Sigmoid colon (tissue), 7 donors: Measurements from ENCODE around the gene BAHCC1. TPM values are rescaled to one million over a fixed set of nuclear protein-coding genes. Genes with fewer than 3 reads are reported as not detected.

Experiments used
- DNase-seq: peaks from one replicate; pipeline ENCODE4 v3.0.0-alpha.2; 2019
- H3K27ac ChIP-seq, 4 donors: fragments of 200-600 bp; sonication (generic); one replicate each; pipeline ENCODE4 v1.5.1; 2016 to 2019; ENCODE audit warnings: mild to moderate bottlenecking in 1 of 4
- H3K27me3 ChIP-seq, 3 donors: fragments of 200-600 bp; sonication (generic); one replicate each; pipeline ENCODE4 v1.5.1; 2019; ENCODE audit warnings: mild to moderate bottlenecking in 1 of 3
- H3K36me3 ChIP-seq, 4 donors: fragments of 200-600 bp; sonication (generic); one replicate each; pipeline ENCODE4 v1.5.1; 2016 to 2019
- H3K4me1 ChIP-seq, 4 donors: fragments of 200-600 bp; sonication (generic); one replicate each; pipeline ENCODE4 v1.5.1; 2017 to 2019
- H3K4me3 ChIP-seq, 4 donors: fragments of 200-600 bp; sonication (generic); one replicate each; pipeline ENCODE4 v1.5.1; 2017 to 2019; ENCODE audit warnings: mild to moderate bottlenecking in 2 of 4, moderate library complexity in 1 of 4
- H3K9me3 ChIP-seq, 4 donors: fragments of 200-600 bp in 3 of 4; sonication (generic) in 3 of 4; one replicate each; pipeline versions ENCODE4 v1.5.1 to v1.6.1; 2013 to 2019
- EP300 ChIP-seq, 4 donors: sonication (generic); formaldehyde crosslinking; IDR thresholded peaks; one replicate each; pipeline ENCODE4 v1.6.1; 2017; ENCODE audit warnings: antibody characterized with exemption in 4 of 4
- POLR2A ChIP-seq, 2 donors: fragments of 450-650 bp; IDR thresholded peaks; one replicate each; pipeline ENCODE4 v1.6.1; 2016; ENCODE audit warnings: antibody characterized with exemption in 2 of 2, mild to moderate bottlenecking in 2 of 2, moderate library complexity in 2 of 2
- POLR2AphosphoS5 ChIP-seq, 4 donors: sonication (generic); formaldehyde crosslinking; IDR thresholded peaks; one replicate each; pipeline ENCODE4 v1.6.1; 2017; ENCODE audit warnings: antibody characterized with exemption in 4 of 4
- WGBS, 2 donors: extraction: QIAGEN DNeasy Blood & Tissue Kit; methylation state at CpG; one replicate each; pipeline ENCODE4 v1.1.7; 2013; 5-methylcytosine and 5-hydroxymethylcytosine counted together
- intact Hi-C: fragments of 100-400 bp; cut with DNase I; formaldehyde crosslinking; loops from one replicate; pipeline ENCODE4 v1.15.1; 2023
- polyA plus RNA-seq, 3 donors: library from polyadenylated mRNA; stranded (reverse); fragments of 200-250 nt; gene quantifications; one replicate each; pipeline ENCODE4 v1.2.3, GENCODE V29; 2013
- total RNA-seq, 4 donors: library from RNA; depleted of rRNA; stranded (reverse); fragments of >200 nt; gene quantifications; one replicate each; pipeline ENCODE4 v1.1.0, GENCODE V29; 2016
- TF ChIP-seq, protein P1 (sequence below), 4 experiments: fragments of 450-650 bp in 3 of 4; fragments of 200-600 bp in 1 of 4; IDR thresholded peaks; one replicate each; pipeline ENCODE4 v1.5.1; 2016 to 2019; ENCODE audit warnings: antibody characterized with exemption in 4 of 4, mild to moderate bottlenecking in 3 of 4, moderate library complexity in 2 of 4
- donor health status: healthy with polysubstance abuse.
- donor health status: Bipolar disorder and iron deficiency.
- donor health status: healthy.

BAHCC1 gene
- total and polyA plus RNA-seq, 7 donors, result 1.8 to 18.6 (median 6.4) TPM

DNA sequence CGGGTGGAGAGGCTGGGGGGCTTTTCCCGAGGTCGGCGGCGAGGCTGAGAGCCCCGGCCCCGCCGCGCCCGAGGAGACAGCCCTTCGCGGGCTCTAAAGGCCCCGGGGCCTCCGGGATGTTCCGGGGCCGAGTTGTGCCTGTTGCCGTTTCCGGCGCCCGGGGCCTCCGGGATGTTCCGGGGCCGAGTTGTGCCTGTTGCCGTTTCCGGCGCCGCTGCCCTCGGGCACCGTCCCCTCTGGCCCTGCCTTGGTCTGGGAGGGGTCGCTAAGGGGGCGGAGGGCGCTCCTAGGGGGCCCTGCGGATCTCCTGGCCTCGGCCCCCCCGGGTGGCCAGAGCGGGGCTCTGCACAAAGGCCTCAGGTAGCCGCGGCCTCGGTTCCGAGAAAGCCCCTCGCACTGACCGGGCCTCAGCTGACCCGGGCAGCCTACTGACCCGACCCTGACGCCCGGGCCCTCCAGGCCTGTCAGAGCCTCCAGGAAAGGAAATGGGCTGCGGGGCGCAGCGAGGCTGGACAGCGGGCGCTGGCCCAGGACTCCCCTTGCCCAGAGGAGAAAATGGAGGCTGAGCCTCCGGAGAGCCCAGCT lies 93.1 kb downstream of the BAHCC1 start:
- intact Hi-C loops, result no loop called here
- H3K4me1 ChIP-seq, result peaks cover 0 to 34% (median 31%) of the 10 kb centered on the region in 4 donors
- H3K27me3 ChIP-seq, result peaks cover 0 to 10% (median 4%) of the 10 kb centered on the region in 3 donors
- no peaks in the 10 kb centered on the region for H3K36me3 ChIP-seq
- H3K9me3 ChIP-seq, result no peaks in the 10 kb centered on the region
- no peak for TF ChIP-seq POLR2AphosphoS5 (IDR thresholded peaks at IDR 0.05)
- no peak for TF ChIP-seq EP300 (IDR thresholded peaks at IDR 0.05)
- TF ChIP-seq, protein P1, sequence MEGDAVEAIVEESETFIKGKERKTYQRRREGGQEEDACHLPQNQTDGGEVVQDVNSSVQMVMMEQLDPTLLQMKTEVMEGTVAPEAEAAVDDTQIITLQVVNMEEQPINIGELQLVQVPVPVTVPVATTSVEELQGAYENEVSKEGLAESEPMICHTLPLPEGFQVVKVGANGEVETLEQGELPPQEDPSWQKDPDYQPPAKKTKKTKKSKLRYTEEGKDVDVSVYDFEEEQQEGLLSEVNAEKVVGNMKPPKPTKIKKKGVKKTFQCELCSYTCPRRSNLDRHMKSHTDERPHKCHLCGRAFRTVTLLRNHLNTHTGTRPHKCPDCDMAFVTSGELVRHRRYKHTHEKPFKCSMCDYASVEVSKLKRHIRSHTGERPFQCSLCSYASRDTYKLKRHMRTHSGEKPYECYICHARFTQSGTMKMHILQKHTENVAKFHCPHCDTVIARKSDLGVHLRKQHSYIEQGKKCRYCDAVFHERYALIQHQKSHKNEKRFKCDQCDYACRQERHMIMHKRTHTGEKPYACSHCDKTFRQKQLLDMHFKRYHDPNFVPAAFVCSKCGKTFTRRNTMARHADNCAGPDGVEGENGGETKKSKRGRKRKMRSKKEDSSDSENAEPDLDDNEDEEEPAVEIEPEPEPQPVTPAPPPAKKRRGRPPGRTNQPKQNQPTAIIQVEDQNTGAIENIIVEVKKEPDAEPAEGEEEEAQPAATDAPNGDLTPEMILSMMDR (IDR thresholded peaks at IDR 0.05), result no peak
- TF ChIP-seq POLR2A (IDR thresholded peaks at IDR 0.05), result no peak
- peak overlapping the region; percentile 74 to 90 (median 80) for H3K27ac ChIP-seq
- peak overlapping the region; percentile 62 to 79 (median 66) for H3K4me3 ChIP-seq
- no peak for DNase-seq
- WGBS, 2 donors, result 10 to 12% methylated on average over 52 of the region's 52 CpGs

DNA sequence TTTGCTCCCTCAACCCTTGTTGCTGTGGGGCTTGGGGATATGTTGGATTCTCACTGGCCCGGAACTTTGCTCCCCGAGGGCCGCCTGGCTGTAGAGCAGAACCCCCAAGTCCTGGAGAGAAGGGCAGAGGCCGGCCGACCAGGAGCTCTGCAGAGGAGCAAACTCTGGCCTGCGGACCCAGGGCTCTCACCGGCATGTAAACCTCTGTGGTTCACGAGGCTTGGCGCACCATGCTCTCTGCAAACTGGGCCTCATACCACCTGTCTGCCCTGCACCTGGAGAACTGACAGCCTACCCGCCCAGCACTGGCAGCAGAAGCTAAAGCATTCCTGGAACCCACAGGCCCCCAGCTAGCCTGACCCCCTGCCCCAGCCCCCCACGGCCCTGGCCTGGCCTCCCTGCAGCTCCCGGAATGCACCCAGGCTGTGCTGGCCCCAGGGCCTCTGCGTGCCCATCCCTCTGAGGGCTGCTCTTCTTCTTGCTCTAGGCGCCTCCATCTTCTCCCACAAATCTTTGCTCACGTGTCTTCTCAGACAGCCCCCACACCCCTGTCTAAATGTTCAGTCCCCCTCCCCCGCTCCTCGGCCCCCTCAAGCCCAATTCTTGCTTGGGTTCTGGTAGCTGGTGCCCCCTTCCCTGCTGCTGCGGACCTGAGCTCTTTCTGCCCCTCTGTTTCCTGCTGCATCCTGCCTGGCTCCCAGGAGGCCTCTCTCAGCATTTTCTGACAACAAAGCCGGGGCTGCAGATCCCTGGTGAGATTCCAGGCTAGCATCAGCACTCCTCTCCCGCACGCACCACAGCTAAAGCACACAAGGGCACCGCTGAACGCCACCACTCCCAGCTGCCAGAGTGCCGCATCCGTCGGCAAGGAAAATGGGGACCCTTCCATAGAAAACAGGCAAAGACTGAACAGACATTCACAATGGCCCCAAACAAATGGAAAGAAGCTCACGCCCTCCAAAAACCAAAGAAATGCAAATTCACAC lies 94.0 kb downstream of the BAHCC1 start:
- intact Hi-C loops, result no loop called here
- H3K36me3 ChIP-seq, result no peaks in the 10 kb centered on the region
- no peak for DNase-seq
- TF ChIP-seq POLR2AphosphoS5 (IDR thresholded peaks at IDR 0.05) (no peak), EP300 (IDR thresholded peaks at IDR 0.05) (no peak)
- TF ChIP-seq, protein P1 (IDR thresholded peaks at IDR 0.05), result no peak
- peaks cover 0 to 10% (median 4%) of the 10 kb centered on the region in 3 donors for H3K27me3 ChIP-seq
- no peak overlapping the region for H3K27ac ChIP-seq
- H3K4me3 ChIP-seq, result no peak overlapping the region
- WGBS, 2 donors, result 78 to 85% methylated on average over 27 of the region's 27 CpGs
- peaks cover 0 to 26% (median 22%) of the 10 kb centered on the region in 4 donors for H3K4me1 ChIP-seq
- no peaks in the 10 kb centered on the region for H3K9me3 ChIP-seq

DNA sequence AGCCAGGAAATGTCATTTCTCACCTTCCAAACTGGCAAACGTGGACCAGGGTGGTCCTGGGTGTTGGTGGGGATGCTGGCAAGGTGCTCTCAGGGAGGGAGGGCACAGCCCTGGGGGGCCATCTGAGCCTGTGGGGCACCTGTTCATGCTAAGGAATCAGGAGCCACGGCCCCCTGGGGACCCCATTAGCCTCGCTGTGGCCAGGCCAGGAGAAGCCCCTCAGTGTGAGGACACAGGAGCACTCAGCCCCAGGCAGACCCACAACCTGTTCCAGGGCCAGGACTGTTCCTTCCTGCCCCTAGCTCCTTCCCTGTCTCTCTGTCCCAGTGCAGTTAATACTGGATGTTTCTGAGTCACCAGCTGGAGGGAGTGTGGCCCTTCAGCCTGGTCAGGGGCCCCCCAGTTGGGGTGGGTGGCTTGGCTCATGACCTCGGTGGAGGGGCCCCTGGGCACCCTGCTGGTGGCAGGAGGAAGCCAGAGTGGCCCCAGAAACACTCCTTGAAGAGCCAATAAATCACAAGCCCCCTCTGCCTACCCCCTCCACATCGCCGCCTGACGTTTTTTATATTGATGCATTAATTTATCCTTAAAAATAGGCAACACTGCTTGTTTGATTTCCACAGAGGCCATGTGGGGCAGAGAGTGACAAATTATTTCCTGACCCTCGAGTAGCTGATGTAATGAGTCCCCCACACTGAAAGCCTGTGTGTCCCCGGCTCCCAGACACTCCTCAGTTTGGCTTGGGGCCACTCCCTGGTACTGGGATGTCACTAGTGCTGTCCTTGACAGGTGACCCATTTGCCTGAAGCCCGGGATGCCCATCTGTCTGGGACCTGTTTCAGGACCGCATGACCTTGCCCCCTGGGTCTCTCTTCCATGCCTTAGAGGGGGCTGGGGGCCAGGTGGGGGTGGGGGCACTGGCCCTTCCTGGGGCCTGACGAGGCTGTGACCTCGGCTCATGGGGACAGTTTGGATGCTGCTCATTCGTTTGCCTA lies 95.0 kb downstream of the BAHCC1 start:
- Histone ChIP-seq H3K27me3 (peaks cover 0 to 10% (median 4%) of the 10 kb centered on the region in 3 donors), H3K36me3 (no peaks in the 10 kb centered on the region), H3K4me1 (peaks cover 0 to 20% (median 16%) of the 10 kb centered on the region in 4 donors), H3K4me3 (no peak overlapping the region), H3K27ac (no peak overlapping the region), H3K9me3 (no peaks in the 10 kb centered on the region)
- DNase-seq, result no peak
- WGBS, 2 donors, result 58 to 65% methylated on average over 14 of the region's 14 CpGs
- TF ChIP-seq, protein P1 (IDR thresholded peaks at IDR 0.05), result no peak
- TF ChIP-seq POLR2A (IDR thresholded peaks at IDR 0.05) (no peak), EP300 (IDR thresholded peaks at IDR 0.05) (no peak), POLR2AphosphoS5 (IDR thresholded peaks at IDR 0.05) (no peak)
- intact Hi-C loops, result no loop called here

DNA sequence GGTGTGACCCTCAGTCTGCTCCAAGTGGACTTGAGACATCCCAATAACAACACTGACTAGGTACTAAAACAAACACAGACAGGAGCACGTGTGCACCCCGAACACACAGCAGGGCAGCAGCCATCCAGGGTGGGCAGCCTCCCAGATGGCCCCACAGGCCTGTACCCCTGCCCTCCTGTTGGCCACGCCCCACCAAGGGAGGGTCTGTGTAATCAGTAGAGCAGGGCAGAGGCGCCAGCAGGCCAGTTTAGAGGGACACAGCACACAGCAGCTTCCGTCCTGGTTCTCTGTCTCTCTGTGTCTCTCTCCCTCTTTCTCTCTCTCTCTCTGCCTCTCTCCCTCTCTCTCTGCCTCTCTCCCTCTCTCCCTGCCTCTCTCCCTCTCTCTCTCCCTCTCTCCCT lies 95.9 kb downstream of the BAHCC1 start:
- Histone ChIP-seq H3K4me3 (no peak overlapping the region), H3K36me3 (no peaks in the 10 kb centered on the region), H3K9me3 (no peaks in the 10 kb centered on the region), H3K4me1 (peaks cover 0 to 20% (median 16%) of the 10 kb centered on the region in 4 donors), H3K27ac (no peak overlapping the region), H3K27me3 (peaks cover 0 to 10% (median 4%) of the 10 kb centered on the region in 3 donors)
- 16 to 54% methylated on average over 5 of the region's 5 CpGs for WGBS, 2 donors
- no peak for TF ChIP-seq POLR2AphosphoS5 (IDR thresholded peaks at IDR 0.05)
- TF ChIP-seq, protein P1 (IDR thresholded peaks at IDR 0.05), result no peak
- no peak for TF ChIP-seq EP300 (IDR thresholded peaks at IDR 0.05)
- TF ChIP-seq POLR2A (IDR thresholded peaks at IDR 0.05), result no peak
- intact Hi-C loops, result no loop called here
- DNase-seq, result no peak
